Measurements from ENCODE around the gene DIP2C. TPM values are rescaled to one million over a fixed set of nuclear protein-coding genes. Genes with fewer than 3 reads are reported as not detected.

DIP2C gene
- total RNA-seq, 1 experiment from 2014 or later = 11.0 TPM

DNA sequence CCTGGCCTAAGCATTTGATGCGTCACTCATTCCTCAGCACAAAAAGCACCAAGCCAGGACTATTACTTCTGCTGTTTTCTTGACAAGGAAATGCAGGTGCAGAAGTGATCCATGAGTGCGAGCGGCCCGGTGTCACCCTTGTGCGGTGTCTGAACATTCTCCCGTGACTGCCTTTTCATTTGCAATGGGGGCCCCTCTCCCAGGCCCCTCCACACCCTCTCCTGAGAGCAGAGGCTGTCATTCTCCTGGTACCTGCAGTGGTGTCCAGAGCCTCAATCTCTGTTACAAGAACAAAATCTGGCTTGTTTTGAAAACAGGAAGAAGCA lies 213.1 kb downstream of the DIP2C start:
- DNase-seq (ENCODE audit: low spot score) = no peak
- no peak for TF ChIP-seq PRRX2 (CRISPR knock-in tag; IDR thresholded peaks at IDR 0.05)
- TF ChIP-seq, protein P1, sequence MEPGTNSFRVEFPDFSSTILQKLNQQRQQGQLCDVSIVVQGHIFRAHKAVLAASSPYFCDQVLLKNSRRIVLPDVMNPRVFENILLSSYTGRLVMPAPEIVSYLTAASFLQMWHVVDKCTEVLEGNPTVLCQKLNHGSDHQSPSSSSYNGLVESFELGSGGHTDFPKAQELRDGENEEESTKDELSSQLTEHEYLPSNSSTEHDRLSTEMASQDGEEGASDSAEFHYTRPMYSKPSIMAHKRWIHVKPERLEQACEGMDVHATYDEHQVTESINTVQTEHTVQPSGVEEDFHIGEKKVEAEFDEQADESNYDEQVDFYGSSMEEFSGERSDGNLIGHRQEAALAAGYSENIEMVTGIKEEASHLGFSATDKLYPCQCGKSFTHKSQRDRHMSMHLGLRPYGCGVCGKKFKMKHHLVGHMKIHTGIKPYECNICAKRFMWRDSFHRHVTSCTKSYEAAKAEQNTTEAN (CRISPR knock-in tag; IDR thresholded peaks at IDR 0.05) = no peak
- TF ChIP-seq, protein P2, sequence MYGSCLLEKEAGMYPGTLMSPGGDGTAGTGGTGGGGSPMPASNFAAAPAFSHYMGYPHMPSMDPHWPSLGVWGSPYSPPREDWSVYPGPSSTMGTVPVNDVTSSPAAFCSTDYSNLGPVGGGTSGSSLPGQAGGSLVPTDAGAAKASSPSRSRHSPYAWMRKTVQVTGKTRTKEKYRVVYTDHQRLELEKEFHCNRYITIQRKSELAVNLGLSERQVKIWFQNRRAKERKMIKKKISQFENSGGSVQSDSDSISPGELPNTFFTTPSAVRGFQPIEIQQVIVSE (CRISPR knock-in tag; IDR thresholded peaks at IDR 0.05; ENCODE audit: borderline replicate concordance) = no peak
- TF ChIP-seq, protein P3, sequence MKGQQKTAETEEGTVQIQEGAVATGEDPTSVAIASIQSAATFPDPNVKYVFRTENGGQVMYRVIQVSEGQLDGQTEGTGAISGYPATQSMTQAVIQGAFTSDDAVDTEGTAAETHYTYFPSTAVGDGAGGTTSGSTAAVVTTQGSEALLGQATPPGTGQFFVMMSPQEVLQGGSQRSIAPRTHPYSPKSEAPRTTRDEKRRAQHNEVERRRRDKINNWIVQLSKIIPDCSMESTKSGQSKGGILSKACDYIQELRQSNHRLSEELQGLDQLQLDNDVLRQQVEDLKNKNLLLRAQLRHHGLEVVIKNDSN (CRISPR knock-in tag; IDR thresholded peaks at IDR 0.05) = no peak
- TF ChIP-seq GABPB1 (CRISPR knock-in tag; IDR thresholded peaks at IDR 0.05) = no peak
- TF ChIP-seq, protein P4, sequence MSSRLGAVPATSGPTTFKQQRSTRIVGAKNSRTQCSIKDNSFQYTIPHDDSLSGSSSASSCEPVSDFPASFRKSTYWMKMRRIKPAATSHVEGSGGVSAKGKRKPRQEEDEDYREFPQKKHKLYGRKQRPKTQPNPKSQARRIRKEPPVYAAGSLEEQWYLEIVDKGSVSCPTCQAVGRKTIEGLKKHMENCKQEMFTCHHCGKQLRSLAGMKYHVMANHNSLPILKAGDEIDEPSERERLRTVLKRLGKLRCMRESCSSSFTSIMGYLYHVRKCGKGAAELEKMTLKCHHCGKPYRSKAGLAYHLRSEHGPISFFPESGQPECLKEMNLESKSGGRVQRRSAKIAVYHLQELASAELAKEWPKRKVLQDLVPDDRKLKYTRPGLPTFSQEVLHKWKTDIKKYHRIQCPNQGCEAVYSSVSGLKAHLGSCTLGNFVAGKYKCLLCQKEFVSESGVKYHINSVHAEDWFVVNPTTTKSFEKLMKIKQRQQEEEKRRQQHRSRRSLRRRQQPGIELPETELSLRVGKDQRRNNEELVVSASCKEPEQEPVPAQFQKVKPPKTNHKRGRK (CRISPR knock-in tag; IDR thresholded peaks at IDR 0.05; ENCODE audit: borderline replicate concordance) = no peak
- H3K27me3 Mint-ChIP-seq (ENCODE audit: low read depth) = no peaks in the 10 kb centered on the region; the same call in 1 of the 2 replicates
- ChIA-PET CTCF (interaction anchor here (0.7 kb wide), 1 partner anchor 18 kb away, joined by 3 read pairs; no protein-coding TSS in a partner anchor), POLR2A (no interaction called here)
- H3K36me3 Mint-ChIP-seq = peaks cover 14% of the 10 kb centered on the region
- H3K9me3 Mint-ChIP-seq = peaks cover 15% of the 10 kb centered on the region
- H3K27ac Mint-ChIP-seq = no peak overlapping the region
- H3K4me3 Mint-ChIP-seq = no peak overlapping the region
- 0 out of 2 replicates have a peak, but pooled peaks cover 2% of the 10 kb centered on the region for H3K4me1 Mint-ChIP-seq
- no peak for ATAC-seq

DNA sequence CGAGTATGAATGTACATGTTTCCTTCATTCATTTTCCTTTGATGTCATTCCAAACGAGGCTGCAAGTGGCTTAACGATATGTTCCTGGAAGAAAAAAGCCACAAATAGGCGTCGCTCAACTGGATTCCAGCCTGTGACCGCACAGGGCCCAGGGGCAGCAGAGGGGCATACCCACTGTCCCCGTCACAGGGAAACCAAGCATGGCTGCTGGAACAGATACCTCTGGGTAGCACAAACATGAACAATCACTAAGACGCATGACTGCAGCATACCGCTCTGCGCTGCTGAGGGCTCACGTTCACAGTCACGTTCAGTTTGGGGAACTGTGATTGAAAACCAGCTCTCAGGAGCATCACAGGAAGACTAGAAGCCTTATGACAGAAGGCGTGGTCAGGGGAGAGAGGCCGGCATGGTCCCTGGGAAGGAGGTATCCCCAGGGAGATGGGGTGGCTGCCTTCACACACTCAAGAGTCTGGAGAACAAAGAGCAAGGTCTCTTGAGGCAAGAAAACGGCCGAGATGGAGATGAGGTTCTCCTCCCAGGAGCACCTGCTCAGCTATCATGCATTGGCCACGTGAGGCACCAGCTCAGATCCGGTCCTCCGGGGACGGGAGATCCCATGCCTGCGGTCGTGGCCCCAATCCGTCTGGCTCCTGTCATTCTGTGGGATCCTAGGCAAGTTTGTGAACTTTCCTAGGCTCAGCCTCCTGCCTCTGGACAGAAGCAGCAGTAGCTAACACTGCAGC lies 213.6 kb downstream of the DIP2C start:
- H3K27me3 Mint-ChIP-seq (ENCODE audit: low read depth) = no peaks in the 10 kb centered on the region; the same call in 1 of the 2 replicates
- H3K36me3 Mint-ChIP-seq = peaks cover 14% of the 10 kb centered on the region

More for the DNA sequence above, 213.6 kb downstream of the DIP2C start:
- TF ChIP-seq NR2C2 (CRISPR knock-in tag; IDR thresholded peaks at IDR 0.05) (no peak), ZBTB21 (CRISPR knock-in tag; IDR thresholded peaks at IDR 0.05; ENCODE audit: borderline replicate concordance) (no peak), TCF7 (CRISPR knock-in tag; IDR thresholded peaks at IDR 0.05; ENCODE audit: low read depth) (no peak), MXD4 (CRISPR knock-in tag; IDR thresholded peaks at IDR 0.05; ENCODE audit: borderline replicate concordance) (no peak), ZNF396 (CRISPR knock-in tag; IDR thresholded peaks at IDR 0.05; ENCODE audit: borderline replicate concordance) (no peak)
- TF ChIP-seq, protein P5, sequence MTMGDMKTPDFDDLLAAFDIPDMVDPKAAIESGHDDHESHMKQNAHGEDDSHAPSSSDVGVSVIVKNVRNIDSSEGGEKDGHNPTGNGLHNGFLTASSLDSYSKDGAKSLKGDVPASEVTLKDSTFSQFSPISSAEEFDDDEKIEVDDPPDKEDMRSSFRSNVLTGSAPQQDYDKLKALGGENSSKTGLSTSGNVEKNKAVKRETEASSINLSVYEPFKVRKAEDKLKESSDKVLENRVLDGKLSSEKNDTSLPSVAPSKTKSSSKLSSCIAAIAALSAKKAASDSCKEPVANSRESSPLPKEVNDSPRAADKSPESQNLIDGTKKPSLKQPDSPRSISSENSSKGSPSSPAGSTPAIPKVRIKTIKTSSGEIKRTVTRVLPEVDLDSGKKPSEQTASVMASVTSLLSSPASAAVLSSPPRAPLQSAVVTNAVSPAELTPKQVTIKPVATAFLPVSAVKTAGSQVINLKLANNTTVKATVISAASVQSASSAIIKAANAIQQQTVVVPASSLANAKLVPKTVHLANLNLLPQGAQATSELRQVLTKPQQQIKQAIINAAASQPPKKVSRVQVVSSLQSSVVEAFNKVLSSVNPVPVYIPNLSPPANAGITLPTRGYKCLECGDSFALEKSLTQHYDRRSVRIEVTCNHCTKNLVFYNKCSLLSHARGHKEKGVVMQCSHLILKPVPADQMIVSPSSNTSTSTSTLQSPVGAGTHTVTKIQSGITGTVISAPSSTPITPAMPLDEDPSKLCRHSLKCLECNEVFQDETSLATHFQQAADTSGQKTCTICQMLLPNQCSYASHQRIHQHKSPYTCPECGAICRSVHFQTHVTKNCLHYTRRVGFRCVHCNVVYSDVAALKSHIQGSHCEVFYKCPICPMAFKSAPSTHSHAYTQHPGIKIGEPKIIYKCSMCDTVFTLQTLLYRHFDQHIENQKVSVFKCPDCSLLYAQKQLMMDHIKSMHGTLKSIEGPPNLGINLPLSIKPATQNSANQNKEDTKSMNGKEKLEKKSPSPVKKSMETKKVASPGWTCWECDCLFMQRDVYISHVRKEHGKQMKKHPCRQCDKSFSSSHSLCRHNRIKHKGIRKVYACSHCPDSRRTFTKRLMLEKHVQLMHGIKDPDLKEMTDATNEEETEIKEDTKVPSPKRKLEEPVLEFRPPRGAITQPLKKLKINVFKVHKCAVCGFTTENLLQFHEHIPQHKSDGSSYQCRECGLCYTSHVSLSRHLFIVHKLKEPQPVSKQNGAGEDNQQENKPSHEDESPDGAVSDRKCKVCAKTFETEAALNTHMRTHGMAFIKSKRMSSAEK (CRISPR knock-in tag; IDR thresholded peaks at IDR 0.05; ENCODE audit: borderline replicate concordance) = no peak
- TF ChIP-seq, protein P6, sequence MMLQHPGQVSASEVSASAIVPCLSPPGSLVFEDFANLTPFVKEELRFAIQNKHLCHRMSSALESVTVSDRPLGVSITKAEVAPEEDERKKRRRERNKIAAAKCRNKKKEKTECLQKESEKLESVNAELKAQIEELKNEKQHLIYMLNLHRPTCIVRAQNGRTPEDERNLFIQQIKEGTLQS (CRISPR knock-in tag; conservative IDR thresholded peaks at IDR 0.05) = no peak
- TF ChIP-seq, protein P7, sequence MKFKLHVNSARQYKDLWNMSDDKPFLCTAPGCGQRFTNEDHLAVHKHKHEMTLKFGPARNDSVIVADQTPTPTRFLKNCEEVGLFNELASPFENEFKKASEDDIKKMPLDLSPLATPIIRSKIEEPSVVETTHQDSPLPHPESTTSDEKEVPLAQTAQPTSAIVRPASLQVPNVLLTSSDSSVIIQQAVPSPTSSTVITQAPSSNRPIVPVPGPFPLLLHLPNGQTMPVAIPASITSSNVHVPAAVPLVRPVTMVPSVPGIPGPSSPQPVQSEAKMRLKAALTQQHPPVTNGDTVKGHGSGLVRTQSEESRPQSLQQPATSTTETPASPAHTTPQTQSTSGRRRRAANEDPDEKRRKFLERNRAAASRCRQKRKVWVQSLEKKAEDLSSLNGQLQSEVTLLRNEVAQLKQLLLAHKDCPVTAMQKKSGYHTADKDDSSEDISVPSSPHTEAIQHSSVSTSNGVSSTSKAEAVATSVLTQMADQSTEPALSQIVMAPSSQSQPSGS (CRISPR knock-in tag; IDR thresholded peaks at IDR 0.05; ENCODE audit: borderline replicate concordance, low read depth) = no peak
- POLR2A ChIA-PET = no interaction called here
- Mint-ChIP-seq H3K4me1 (0 out of 2 replicates have a peak, but pooled peaks cover 2% of the 10 kb centered on the region), H3K27ac (no peak overlapping the region), H3K9me3 (peaks cover 15% of the 10 kb centered on the region), H3K4me3 (no peak overlapping the region)
- CTCF ChIA-PET = no interaction called here
- ATAC-seq = no peak
- DNase-seq (ENCODE audit: low spot score) = no peak

Measured in WTC11 (cell line).